ENCODE data around the gene ASCL2.

The ASCL2 gene

DNA sequence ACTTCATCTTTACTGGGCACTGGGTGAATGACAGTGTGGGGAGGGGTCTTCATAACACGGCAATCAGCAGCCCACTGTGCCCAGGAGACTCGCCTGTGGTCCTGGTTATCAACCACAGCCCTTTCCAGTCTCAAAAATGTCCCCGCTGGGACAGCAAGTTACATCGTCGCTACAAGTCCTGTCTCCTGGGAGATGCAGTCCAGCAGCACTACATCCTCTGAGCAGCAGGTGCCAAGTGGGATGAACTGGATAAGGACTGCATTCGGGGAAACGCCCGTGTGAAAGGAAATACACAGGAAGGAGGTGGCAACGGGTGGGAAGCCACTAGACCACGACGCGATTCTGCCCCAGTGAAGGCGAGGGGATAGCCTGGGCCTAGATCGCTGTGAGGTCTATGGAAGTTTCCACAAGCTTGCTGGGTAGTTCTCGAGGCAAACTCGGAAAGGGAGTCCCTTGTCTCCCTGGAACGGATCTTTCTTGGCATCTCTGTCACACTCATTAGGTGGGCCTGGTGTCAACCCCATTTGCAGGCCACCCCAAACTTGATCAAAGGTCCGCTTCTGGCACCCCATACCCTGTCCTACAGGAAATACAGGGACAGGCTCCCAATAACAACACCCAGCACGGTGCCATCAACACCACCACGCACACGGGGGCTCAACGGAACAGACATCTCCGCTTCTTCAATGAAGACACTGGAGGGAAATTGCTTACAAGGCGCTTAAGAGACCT is 4.4 kb downstream of the ASCL2 start:
- no peak for DNase-seq (ENCODE audit: extremely low read depth, low read depth)
- no peak overlapping the region for H3K4me3 ChIP-seq (replicated peaks; ENCODE audit: low read depth, low read length)
- no peak for TF ChIP-seq CTCF (IDR thresholded peaks at IDR 0.05; ENCODE audit: low read depth, low read length, missing control alignments)

DNA sequence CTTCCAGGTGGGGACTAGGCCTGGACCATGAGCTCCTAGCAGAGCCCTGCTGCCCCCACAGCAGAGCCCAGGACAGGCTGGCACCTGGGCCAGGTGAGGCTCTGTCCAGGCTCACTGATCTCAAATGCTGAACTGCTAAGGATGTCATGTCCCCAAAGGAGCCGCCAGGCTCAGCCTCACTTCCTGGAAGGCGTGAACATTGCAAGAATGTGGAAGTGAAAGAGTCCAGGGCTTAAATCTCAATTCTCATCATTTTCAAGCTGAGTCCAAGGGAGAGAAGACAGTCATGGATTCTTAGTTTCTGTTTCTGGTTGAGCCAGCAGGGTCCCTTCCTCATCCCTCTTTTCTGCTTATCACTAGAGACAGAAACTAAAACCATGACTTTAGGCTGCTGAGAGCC is 5.0 kb downstream of the ASCL2 start:
- no peak overlapping the region for H3K4me3 ChIP-seq (replicated peaks; ENCODE audit: low read depth, low read length)
- DNase-seq (ENCODE audit: extremely low read depth, low read depth), result no peak
- no peak for TF ChIP-seq CTCF (IDR thresholded peaks at IDR 0.05; ENCODE audit: low read depth, low read length, missing control alignments)

GRCh38 chr11:2264366-2265053 is 5.9 kb downstream of the ASCL2 start:
- DNase-seq (ENCODE audit: extremely low read depth, low read depth), result no peak
- no peak overlapping the region for H3K4me3 ChIP-seq (replicated peaks; ENCODE audit: low read depth, low read length)
- no peak for TF ChIP-seq CTCF (IDR thresholded peaks at IDR 0.05; ENCODE audit: low read depth, low read length, missing control alignments)

GRCh38 chr11:2263724-2264360 is 6.5 kb downstream of the ASCL2 start:
- no peak overlapping the region for H3K4me3 ChIP-seq (replicated peaks; ENCODE audit: low read depth, low read length)
- DNase-seq (ENCODE audit: extremely low read depth, low read depth), result no peak
- no peak for TF ChIP-seq CTCF (IDR thresholded peaks at IDR 0.05; ENCODE audit: low read depth, low read length, missing control alignments)

DNA sequence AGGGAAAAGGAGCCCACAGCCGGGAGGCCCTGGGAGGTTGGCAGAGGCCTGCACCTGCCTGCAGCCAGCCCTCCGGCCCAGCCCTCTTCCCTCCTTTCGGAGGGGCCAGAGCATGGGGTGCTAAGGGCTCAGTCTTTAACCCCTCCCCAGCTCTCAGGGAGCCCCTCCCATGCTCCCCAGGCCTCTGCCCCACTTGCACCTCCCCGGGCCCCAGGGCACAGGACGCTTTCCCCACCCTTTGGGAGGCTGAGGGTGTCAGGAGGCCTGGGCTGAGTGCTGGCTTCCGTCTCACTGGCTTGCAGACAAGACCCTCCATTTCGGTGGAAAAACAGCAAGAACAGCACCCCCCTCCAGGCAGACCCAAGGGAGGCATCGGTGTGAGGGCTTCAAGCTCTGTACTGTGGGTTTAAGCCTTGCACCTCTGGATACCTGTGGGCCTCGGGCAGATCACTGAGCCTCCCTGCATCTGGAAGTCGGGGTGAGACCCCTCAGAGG is 7.3 kb downstream of the ASCL2 start:
- H3K4me3 ChIP-seq (replicated peaks; ENCODE audit: low read depth, low read length), result no peak overlapping the region
- DNase-seq (ENCODE audit: extremely low read depth, low read depth), result no peak
- TF ChIP-seq CTCF (IDR thresholded peaks at IDR 0.05; ENCODE audit: low read depth, low read length, missing control alignments), result no peak

- no peak overlapping the region for H3K4me3 ChIP-seq (replicated peaks; ENCODE audit: low read depth, low read length)
- no peak for DNase-seq (ENCODE audit: extremely low read depth, low read depth)
- no peak for TF ChIP-seq CTCF (IDR thresholded peaks at IDR 0.05; ENCODE audit: low read depth, low read length, missing control alignments)
These were observed 7.9 kb downstream of the ASCL2 start for GRCh38 chr11:2262301-2263070.

All from HFF-Myc (cell line).